Vagina (tissue), 2 donors: Measurements from ENCODE around the gene NMT1. TPM values are rescaled to one million over a fixed set of nuclear protein-coding genes. Genes with fewer than 3 reads are reported as not detected.
A peak's percentile ranks its signal among the peaks of the same experiment; 100 is the strongest.

Source experiments
- DNase-seq, 2 donors: peaks; one replicate each; pipeline ENCODE4 v3.0.0-alpha.2; 2017; ENCODE audit errors: extremely low spot score in 2 of 2
- H3K27ac ChIP-seq: fragments of 200-600 bp; sonication (generic); one replicate; pipeline ENCODE4 v1.5.1; 2019
- H3K27me3 ChIP-seq: fragments of 200-600 bp; sonication (generic); one replicate; pipeline ENCODE4 v1.5.1; 2019
- H3K36me3 ChIP-seq, 2 donors: fragments of 200-600 bp; sonication (generic); one replicate each; pipeline ENCODE4 v1.5.1; 2017 to 2019
- H3K4me1 ChIP-seq: fragments of 200-600 bp; sonication (generic); one replicate; pipeline ENCODE4 v1.5.1; 2019
- H3K4me3 ChIP-seq, 2 donors: fragments of 200-600 bp; sonication (generic); 1 replicate in 1 of 2; 2 replicates in 1 of 2; pipeline ENCODE4 v1.5.1; 2016 to 2019
- H3K9me3 ChIP-seq: fragments of 200-600 bp; sonication (generic); one replicate; pipeline ENCODE4 v1.5.1; 2019
- POLR2A ChIP-seq, 2 donors: fragments of 450-650 bp; IDR thresholded peaks; one replicate each; pipeline ENCODE4 v1.6.1; 2017; ENCODE audit warnings: antibody characterized with exemption in 2 of 2, mild to moderate bottlenecking in 2 of 2, moderate library complexity in 2 of 2
- POLR2AphosphoS5 ChIP-seq, 2 donors: sonication (generic); formaldehyde crosslinking; IDR thresholded peaks; one replicate each; pipeline ENCODE4 v1.9.0; 2017; ENCODE audit warnings: antibody characterized with exemption in 2 of 2, mild to moderate bottlenecking in 2 of 2, low read depth in 1 of 2; ENCODE audit not compliant: insufficient read depth in 1 of 2
- intact Hi-C: fragments of 100-400 bp; cut with DNase I; formaldehyde crosslinking; loops from one replicate; pipeline ENCODE4 v1.15.1; 2023
- total RNA-seq: library from RNA; depleted of rRNA; stranded (reverse); fragments of >200 nt; gene quantifications from one replicate; pipeline ENCODE4 v1.2.3, GENCODE V29; 2016
- TF ChIP-seq, protein P1 (sequence below), 3 experiments: fragments of 450-650 bp in 2 of 3; fragments of 200-600 bp in 1 of 3; sonication (generic) in 1 of 3; IDR thresholded peaks; one replicate each; pipeline ENCODE4 v1.5.1; 2017 to 2019; ENCODE audit warnings: antibody characterized with exemption in 3 of 3, mild to moderate bottlenecking in 2 of 3, moderate library complexity in 2 of 3

NMT1 gene
- total RNA-seq, 1 donor from 2014 or later: 49.4 TPM

DNA sequence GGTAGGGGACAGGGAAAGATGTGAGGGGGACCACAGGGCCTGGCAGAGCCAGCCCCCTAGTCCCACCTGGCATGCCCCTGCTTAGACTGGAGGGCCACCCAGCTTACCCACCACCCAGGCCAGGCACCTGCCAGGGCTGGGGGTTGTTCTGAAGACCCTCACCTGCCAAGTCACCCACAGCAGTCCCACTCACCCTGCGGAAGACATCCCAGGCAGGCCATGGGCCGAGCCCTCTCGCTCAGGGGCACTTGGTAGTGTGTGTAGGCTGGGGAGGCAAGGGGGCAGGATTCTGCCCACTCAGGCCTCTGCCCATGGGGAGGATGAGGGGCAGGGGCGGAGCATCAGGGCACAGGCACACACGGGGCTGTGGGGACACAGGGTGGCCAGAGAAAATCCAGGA, 67.2 kb downstream of the NMT1 start:
- no peaks in the 10 kb centered on the region for H3K36me3 ChIP-seq
- H3K9me3 ChIP-seq: no peaks in the 10 kb centered on the region
- no peaks in the 10 kb centered on the region for H3K27me3 ChIP-seq
- DNase-seq: no peak
- TF ChIP-seq, protein P1, sequence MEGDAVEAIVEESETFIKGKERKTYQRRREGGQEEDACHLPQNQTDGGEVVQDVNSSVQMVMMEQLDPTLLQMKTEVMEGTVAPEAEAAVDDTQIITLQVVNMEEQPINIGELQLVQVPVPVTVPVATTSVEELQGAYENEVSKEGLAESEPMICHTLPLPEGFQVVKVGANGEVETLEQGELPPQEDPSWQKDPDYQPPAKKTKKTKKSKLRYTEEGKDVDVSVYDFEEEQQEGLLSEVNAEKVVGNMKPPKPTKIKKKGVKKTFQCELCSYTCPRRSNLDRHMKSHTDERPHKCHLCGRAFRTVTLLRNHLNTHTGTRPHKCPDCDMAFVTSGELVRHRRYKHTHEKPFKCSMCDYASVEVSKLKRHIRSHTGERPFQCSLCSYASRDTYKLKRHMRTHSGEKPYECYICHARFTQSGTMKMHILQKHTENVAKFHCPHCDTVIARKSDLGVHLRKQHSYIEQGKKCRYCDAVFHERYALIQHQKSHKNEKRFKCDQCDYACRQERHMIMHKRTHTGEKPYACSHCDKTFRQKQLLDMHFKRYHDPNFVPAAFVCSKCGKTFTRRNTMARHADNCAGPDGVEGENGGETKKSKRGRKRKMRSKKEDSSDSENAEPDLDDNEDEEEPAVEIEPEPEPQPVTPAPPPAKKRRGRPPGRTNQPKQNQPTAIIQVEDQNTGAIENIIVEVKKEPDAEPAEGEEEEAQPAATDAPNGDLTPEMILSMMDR (IDR thresholded peaks at IDR 0.05): no peak
- TF ChIP-seq POLR2AphosphoS5 (IDR thresholded peaks at IDR 0.05; ENCODE audit: insufficient read depth in 1 of 2, low read depth in 1 of 2) (no peak), POLR2A (IDR thresholded peaks at IDR 0.05) (no peak)
- peaks cover 70% of the 10 kb centered on the region for H3K4me1 ChIP-seq
- H3K27ac ChIP-seq: peak overlapping the region; percentile 98
- intact Hi-C loops: no loop called here
- H3K4me3 ChIP-seq: no peak overlapping the region

- peak overlapping the region; percentile 98 for H3K27ac ChIP-seq
- no peaks in the 10 kb centered on the region for H3K27me3 ChIP-seq
- TF ChIP-seq, protein P1 (IDR thresholded peaks at IDR 0.05): no peak
- TF ChIP-seq POLR2AphosphoS5 (IDR thresholded peaks at IDR 0.05; ENCODE audit: insufficient read depth in 1 of 2, low read depth in 1 of 2) (no peak), POLR2A (IDR thresholded peaks at IDR 0.05) (no peak)
- intact Hi-C loops: no loop called here
- H3K36me3 ChIP-seq: no peaks in the 10 kb centered on the region
- no peaks in the 10 kb centered on the region for H3K9me3 ChIP-seq
- DNase-seq: no peak
- H3K4me3 ChIP-seq: no peak overlapping the region
- peaks cover 64% of the 10 kb centered on the region for H3K4me1 ChIP-seq
Observed at GRCh38 chr17:45128989-45129388, 67.9 kb downstream of the NMT1 start.

DNA sequence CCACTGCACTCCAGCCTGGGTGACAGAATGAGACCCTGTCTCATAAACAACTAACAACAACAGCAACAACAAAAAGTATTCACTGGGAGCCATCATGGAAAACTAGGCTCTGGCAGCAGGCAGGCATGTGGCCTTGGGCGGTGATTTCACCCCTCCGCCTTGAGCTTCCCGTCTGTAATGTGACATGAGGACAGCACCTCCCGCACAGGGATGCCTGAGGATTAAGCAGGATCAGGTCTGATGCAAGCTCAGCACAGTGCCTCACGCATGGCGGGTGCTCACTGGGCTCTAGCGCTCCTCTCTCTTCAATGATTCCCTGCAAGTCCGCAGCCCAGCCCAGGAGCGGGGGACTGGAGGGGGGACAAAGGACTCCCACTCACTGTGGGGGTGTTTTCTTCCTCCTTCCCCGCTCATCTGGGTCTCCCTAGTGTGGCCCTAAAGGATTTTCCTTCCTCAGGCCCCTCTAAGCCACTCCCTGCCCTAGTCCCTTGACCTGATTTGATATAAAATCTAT, 68.4 kb downstream of the NMT1 start:
- Histone ChIP-seq H3K36me3 (no peaks in the 10 kb centered on the region), H3K4me1 (peaks cover 59% of the 10 kb centered on the region), H3K27me3 (no peaks in the 10 kb centered on the region), H3K9me3 (no peaks in the 10 kb centered on the region), H3K4me3 (no peak overlapping the region), H3K27ac (peak overlapping the region; percentile 98)
- no peak for DNase-seq
- TF ChIP-seq POLR2AphosphoS5 (IDR thresholded peaks at IDR 0.05; ENCODE audit: insufficient read depth in 1 of 2, low read depth in 1 of 2): peak in 1 of 2 donors; percentile 26
- TF ChIP-seq, protein P1 (IDR thresholded peaks at IDR 0.05): no peak
- intact Hi-C loops: no loop called here

- H3K36me3 ChIP-seq: no peaks in the 10 kb centered on the region
- intact Hi-C loops: no loop called here
- no peak for DNase-seq
- H3K9me3 ChIP-seq: no peaks in the 10 kb centered on the region
- H3K4me3 ChIP-seq: no peak overlapping the region
- peaks cover 53% of the 10 kb centered on the region for H3K4me1 ChIP-seq
- TF ChIP-seq POLR2A (IDR thresholded peaks at IDR 0.05): no peak
- TF ChIP-seq, protein P1 (IDR thresholded peaks at IDR 0.05): no peak
- no peak for TF ChIP-seq POLR2AphosphoS5 (IDR thresholded peaks at IDR 0.05; ENCODE audit: insufficient read depth in 1 of 2, low read depth in 1 of 2)
- peak overlapping the region; percentile 98 for H3K27ac ChIP-seq
- H3K27me3 ChIP-seq: no peaks in the 10 kb centered on the region
Observed at GRCh38 chr17:45129940-45130680, 69.0 kb downstream of the NMT1 start.
